GM21737 (cell line): ENCODE data around the gene TP63.
"Not testable (repeated sequence)": the region's sequence is repeated elsewhere in the genome, so short reads cannot be mapped to it uniquely, and the experiment has no call there.

Experiments used
- ATAC-seq: cut with Tn5 transposase; IDR thresholded peaks from one replicate; pipeline ENCODE4 v1.9.1; 2021; ENCODE audit warnings: mild to moderate bottlenecking, moderate library complexity; ENCODE audit not compliant: unreplicated experiment

TP63 gene

GRCh38 chr3:189625071-189625470 is 6.1 kb upstream of the TP63 start:
- ATAC-seq: no peak

DNA sequence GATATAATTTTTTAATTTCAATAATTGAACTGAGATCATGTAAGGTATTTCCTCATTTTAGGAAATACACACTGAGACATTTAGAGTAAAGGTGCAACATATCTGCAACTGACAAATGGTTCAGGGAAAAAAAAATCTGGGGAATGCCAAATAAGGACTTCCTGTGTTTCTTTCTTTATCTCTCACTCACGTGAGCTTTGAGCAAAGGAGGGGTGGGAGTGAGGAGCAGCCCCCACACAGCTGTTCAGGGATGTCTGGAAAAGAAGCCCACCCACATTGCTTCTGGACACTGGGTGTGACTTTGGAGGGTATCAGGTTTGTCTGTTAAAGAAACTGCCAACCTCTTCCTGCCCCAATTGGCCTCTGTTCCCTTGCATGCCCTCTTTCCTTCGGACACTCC is 5.6 kb upstream of the TP63 start:
- no peak for ATAC-seq

GRCh38 chr3:189626286-189626685 is 4.9 kb upstream of the TP63 start:
- ATAC-seq: no peak

DNA sequence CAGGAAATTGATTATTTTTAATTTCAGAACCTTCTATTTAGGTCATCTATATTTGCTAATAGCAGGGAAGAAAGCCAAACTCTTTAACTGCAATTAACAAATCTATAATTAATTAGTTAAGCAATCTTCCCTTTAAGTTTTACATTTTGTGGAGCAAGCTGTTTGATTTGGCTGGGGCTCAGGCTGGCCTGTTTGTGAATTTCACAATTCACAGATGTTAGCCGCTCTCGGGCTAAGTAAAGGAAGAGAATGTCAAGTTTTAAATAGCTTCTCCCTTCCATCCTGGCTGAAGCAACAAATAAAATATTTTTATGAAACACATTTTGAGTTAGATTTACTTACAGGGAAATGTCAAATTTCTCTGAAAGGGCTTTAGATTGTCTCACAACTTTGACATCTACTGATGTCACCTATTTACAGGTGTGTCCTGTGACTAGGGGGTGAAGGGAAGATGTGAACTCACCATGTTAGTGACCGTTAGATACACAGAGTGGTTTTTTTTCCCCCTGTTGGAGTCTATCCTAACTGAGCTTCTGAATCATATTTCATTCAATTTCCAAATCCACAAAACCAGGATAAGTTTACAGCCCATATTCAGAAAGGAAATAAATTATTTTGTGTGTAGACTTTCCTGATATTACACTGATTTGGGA is 1.3 kb upstream of the TP63 start:
- no peak for ATAC-seq

DNA sequence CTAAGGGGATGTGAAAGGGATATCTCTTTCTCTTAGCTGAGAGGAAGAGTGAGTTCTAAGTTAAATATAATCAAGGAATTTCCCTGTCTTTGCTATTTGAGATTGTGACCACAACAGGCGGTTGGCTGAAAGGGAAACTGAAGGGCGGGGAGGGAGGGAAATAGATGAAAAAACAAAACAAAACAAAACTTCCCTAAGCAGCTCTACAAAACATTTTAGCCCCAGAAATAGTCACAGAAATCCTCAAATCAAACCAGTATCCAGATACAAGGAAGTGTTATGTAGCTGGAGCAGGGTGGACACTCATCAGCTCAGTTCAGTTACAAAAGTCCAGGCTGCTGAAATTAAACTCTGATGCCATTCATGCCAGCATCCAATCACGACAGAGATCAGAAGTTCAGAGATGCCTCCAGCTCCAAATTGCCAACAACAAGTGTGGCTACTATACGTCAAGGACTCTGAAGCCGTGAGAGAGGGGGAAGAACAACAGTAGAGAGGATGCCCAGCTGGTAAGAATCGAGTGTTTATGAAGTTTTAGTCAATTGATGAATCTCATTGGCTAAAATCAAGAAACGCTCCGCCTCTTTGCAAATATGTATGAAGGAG is 319 bp upstream of the TP63 start:
- peak; percentile 68 for ATAC-seq

- ATAC-seq: no peak
These were observed 220 bp downstream of the TP63 start for GRCh38 chr3:189631409-189631808.

GRCh38 chr3:189632242-189632641 is 1.1 kb downstream of the TP63 start:
- ATAC-seq: no peak

DNA sequence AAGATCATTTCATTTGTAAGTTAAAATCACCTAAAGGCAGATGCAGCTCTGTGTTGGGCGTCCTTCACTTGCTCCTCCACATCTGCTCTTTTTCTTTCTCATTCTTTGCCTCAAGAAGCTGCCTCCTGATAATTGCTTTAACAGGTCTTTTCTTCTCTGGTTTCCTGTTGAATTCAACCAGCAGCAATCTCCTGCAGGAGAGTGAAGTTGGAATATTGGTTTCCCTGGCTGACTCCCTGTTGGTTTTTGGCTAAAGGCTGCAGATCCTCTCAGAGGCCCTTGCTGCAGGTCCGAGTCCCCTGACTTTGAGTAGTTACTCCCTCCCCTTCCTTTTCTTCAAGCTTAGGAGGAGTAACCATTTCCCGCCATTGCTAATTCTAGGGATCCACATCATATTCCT is 4.2 kb downstream of the TP63 start:
- ATAC-seq: no peak

- ATAC-seq: no peak
These were observed 4.9 kb downstream of the TP63 start for GRCh38 chr3:189636048-189636447.

- no peak for ATAC-seq
These were observed 6.6 kb downstream of the TP63 start for GRCh38 chr3:189637750-189638149.

- ATAC-seq: no peak
These were observed 7.3 kb downstream of the TP63 start for GRCh38 chr3:189638276-189639031.

GRCh38 chr3:189641776-189642175 is 10.6 kb downstream of the TP63 start:
- no peak for ATAC-seq

GRCh38 chr3:189646853-189647542 is 15.8 kb downstream of the TP63 start:
- no peak for ATAC-seq

GRCh38 chr3:189652042-189652441 is 20.9 kb downstream of the TP63 start:
- ATAC-seq: no peak

DNA sequence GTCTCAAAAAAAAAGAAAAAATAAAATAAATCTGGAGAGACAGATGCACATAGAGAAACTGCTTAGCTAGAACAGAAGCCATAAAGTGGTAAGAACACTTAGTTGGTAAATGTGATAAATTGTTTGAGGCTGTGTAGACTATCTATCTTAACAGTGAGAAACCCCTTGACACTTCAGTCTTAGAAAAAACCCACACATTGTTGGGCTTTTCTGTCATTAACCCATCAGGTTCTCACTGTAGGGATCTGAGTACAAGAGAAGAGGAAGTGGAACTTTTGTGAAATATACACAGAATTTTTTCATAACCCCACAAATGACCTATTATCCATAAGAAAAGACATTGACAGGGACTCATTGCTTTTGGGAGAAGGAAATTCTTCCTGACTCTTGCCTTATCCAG is 24.4 kb downstream of the TP63 start:
- ATAC-seq: no peak

GRCh38 chr3:189659571-189659970 is 28.4 kb downstream of the TP63 start:
- no peak for ATAC-seq

- no peak for ATAC-seq
These were observed 33.1 kb downstream of the TP63 start for GRCh38 chr3:189664311-189664710.

GRCh38 chr3:189672346-189672745 is 41.2 kb downstream of the TP63 start:
- not testable (repeated sequence) for ATAC-seq

DNA sequence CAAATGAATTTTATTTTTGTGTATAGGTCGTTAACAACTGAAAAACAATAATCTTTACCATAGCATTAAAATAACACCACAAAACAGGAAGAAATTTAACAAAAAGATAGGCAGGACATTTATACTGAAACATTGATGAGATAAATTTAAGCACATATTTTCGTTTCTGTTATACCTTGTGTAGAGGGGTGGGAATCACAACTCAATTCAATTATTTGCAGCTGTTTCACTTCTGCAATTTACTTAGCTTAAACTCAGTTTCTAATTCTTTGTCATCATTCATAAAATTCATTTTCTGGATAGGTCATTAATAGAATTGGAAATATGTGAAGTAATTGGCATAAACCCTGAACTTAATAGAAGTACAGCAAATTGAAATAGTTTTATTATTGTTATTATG is 42.3 kb downstream of the TP63 start:
- ATAC-seq: no peak

GRCh38 chr3:189674249-189674913 is 43.2 kb downstream of the TP63 start:
- ATAC-seq: no peak

DNA sequence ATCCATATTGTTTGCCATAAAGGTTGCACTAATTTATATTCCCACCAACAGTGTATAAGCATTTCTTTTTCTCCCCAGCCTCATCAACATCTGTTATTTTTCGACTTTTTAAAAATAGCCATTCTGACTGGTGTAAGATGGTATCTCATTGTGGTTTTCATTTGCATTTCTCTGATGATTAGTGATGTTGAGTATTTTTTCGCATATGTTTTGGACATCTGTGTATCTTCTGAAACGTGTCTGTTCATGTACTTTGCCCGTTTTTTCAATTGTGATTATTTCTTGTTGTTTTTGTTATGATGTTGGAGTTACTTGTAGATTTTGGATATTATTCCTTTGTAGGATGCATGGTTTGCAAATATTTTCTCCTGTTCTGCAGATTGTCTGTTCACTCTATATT is 46.5 kb downstream of the TP63 start:
- ATAC-seq: no peak
